HG03432 (cell line): ENCODE results near the gene HDGF.

ENCODE experiments used
- ATAC-seq: cut with Tn5 transposase; IDR thresholded peaks from one replicate; pipeline ENCODE4 v1.9.1; 2021; ENCODE audit warnings: mild to moderate bottlenecking, moderate library complexity; ENCODE audit not compliant: unreplicated experiment

The HDGF gene

GRCh38 chr1:156751451-156751756 is at the start of gene HDGF:
HDGF (minus strand) TSS chr1:156751675; CDS start chr1:156751429, 246 bp downstream.
- ATAC-seq = peak; percentile 31

- no peak for ATAC-seq
Measured at GRCh38 chr1:156797212-156797871, 45.9 kb upstream of the HDGF start.

- ATAC-seq = no peak
Measured at GRCh38 chr1:156796340-156797097, 45.0 kb upstream of the HDGF start.

- ATAC-seq = no peak
Measured at GRCh38 chr1:156795787-156796186, 44.3 kb upstream of the HDGF start.

- no peak for ATAC-seq
Measured at GRCh38 chr1:156795374-156795733, 43.9 kb upstream of the HDGF start.

GRCh38 chr1:156794506-156795373 is 43.3 kb upstream of the HDGF start:
- ATAC-seq = no peak

GRCh38 chr1:156789621-156790318 is 38.3 kb upstream of the HDGF start:
- ATAC-seq = no peak

GRCh38 chr1:156788136-156788535 is 36.7 kb upstream of the HDGF start:
- no peak for ATAC-seq

- no peak for ATAC-seq
Measured at GRCh38 chr1:156786640-156787039, 35.2 kb upstream of the HDGF start.

- ATAC-seq = no peak
Measured at GRCh38 chr1:156785458-156785857, 34.0 kb upstream of the HDGF start.

- no peak for ATAC-seq
Measured at GRCh38 chr1:156781585-156782186, 30.2 kb upstream of the HDGF start.

GRCh38 chr1:156777573-156777972 is 26.1 kb upstream of the HDGF start:
- no peak for ATAC-seq

- no peak for ATAC-seq
Measured at GRCh38 chr1:156776942-156777341, 25.5 kb upstream of the HDGF start.

GRCh38 chr1:156775799-156776198 is 24.3 kb upstream of the HDGF start:
- no peak for ATAC-seq

GRCh38 chr1:156773607-156774006 is 22.1 kb upstream of the HDGF start:
- ATAC-seq = no peak

GRCh38 chr1:156772728-156773497 is 21.4 kb upstream of the HDGF start:
- no peak for ATAC-seq

- no peak for ATAC-seq
Measured at GRCh38 chr1:156772222-156772621, 20.7 kb upstream of the HDGF start.

- no peak for ATAC-seq
Measured at GRCh38 chr1:156768610-156769295, 17.3 kb upstream of the HDGF start.

- ATAC-seq = peak; percentile 7
Measured at GRCh38 chr1:156767879-156768604, 16.6 kb upstream of the HDGF start.
